LNCaP clone FGC (cell line): ENCODE measurements around the gene HDAC4.
A peak's percentile ranks its signal among the peaks of the same experiment; 100 is the strongest.

Source experiments
- DNase-seq: peaks from one replicate; pipeline ENCODE4 v3.0.0-alpha.2; 2011; ENCODE audit warnings: low read depth
- H3K4me3 ChIP-seq: 2 replicates; pipeline ENCODE4 v1.5.1; 2011; ENCODE audit warnings: mild to moderate bottlenecking, low read depth, low read length, control low read depth
- CTCF ChIP-seq: IDR thresholded peaks from 2 replicates; pipeline ENCODE4 v1.5.1; 2012; ENCODE audit warnings: mild to moderate bottlenecking; ENCODE audit not compliant: control insufficient read depth, insufficient read depth; ENCODE audit errors: extremely low read depth

Gene HDAC4

GRCh38 chr2:239160226-239161143 is 240.3 kb downstream of the HDAC4 start:
- TF ChIP-seq CTCF: no peak
- H3K4me3 ChIP-seq: no peak overlapping the region
- no peak for DNase-seq

GRCh38 chr2:239159476-239159911 is 241.3 kb downstream of the HDAC4 start:
- TF ChIP-seq CTCF: no peak
- H3K4me3 ChIP-seq: no peak overlapping the region
- DNase-seq: no peak

GRCh38 chr2:239158641-239159475 is 242.0 kb downstream of the HDAC4 start:
- no peak for DNase-seq
- no peak for TF ChIP-seq CTCF
- H3K4me3 ChIP-seq: no peak overlapping the region

- no peak for TF ChIP-seq CTCF
- 0 out of 2 replicates have a peak overlapping the region, but pooled peaks have one; percentile 3 for H3K4me3 ChIP-seq
- peak; percentile 39 for DNase-seq
Measured at GRCh38 chr2:239157771-239158170, 243.0 kb downstream of the HDAC4 start.

- peak; percentile 68 for DNase-seq
- 0 out of 2 replicates have a peak overlapping the region, but pooled peaks have one; percentile 3 for H3K4me3 ChIP-seq
- no peak for TF ChIP-seq CTCF
Measured at GRCh38 chr2:239157269-239157668, 243.6 kb downstream of the HDAC4 start.

GRCh38 chr2:239156516-239157265 is 244.1 kb downstream of the HDAC4 start:
- H3K4me3 ChIP-seq: no peak overlapping the region
- TF ChIP-seq CTCF: no peak
- no peak for DNase-seq
